Prostate gland (tissue), 2 donors: ENCODE measurements around the gene SYT2. TPM values are rescaled to one million over a fixed set of nuclear protein-coding genes. Genes with fewer than 3 reads are reported as not detected.
"Not testable (repeated sequence)": the region's sequence is repeated elsewhere in the genome, so short reads cannot be mapped to it uniquely, and the experiment has no call there.

ENCODE experiments used
- DNase-seq: peaks from one replicate; pipeline ENCODE4 v3.0.0-alpha.2; 2019; ENCODE audit warnings: low spot score
- H3K27ac ChIP-seq, 2 donors: fragments of 200-600 bp; sonication (generic); 2 replicates each; pipeline ENCODE4 v1.5.1; 2017 to 2019
- H3K27me3 ChIP-seq: fragments of 200-600 bp; sonication (generic); replicated peaks from 2 replicates; pipeline ENCODE4 v1.5.1; 2019; ENCODE audit not compliant: insufficient read depth
- H3K36me3 ChIP-seq, 2 donors: fragments of 200-600 bp; sonication (generic); 1 replicate in 1 of 2; 2 replicates in 1 of 2; pipeline versions ENCODE4 v1.5.1 to v1.8.1; 2017 to 2019
- H3K4me1 ChIP-seq: fragments of 200-600 bp; sonication (generic); replicated peaks from 2 replicates; pipeline ENCODE4 v1.5.1; 2019
- H3K4me3 ChIP-seq, 2 donors: fragments of 200-600 bp; sonication (generic); 2 replicates each; pipeline ENCODE4 v1.5.1; 2017 to 2019
- H3K9me3 ChIP-seq: fragments of 200-600 bp; sonication (generic); 2 replicates; pipeline ENCODE4 v1.5.1; 2017
- CTCF ChIP-seq, 4 experiments: fragments of 200-600 bp in 2 of 4; fragments of 450-650 bp in 2 of 4; sonication (generic) in 2 of 4; IDR thresholded peaks; 1 replicate in 3 of 4; 2 replicates in 1 of 4; pipeline ENCODE4 v1.5.1; 2016 to 2019; ENCODE audit warnings: antibody characterized with exemption in 4 of 4, mild to moderate bottlenecking in 2 of 4, moderate library complexity in 2 of 4
- POLR2A ChIP-seq: fragments of 450-650 bp; IDR thresholded peaks from one replicate; pipeline ENCODE4 v1.6.1; 2016; ENCODE audit warnings: antibody characterized with exemption, mild to moderate bottlenecking
- POLR2AphosphoS5 ChIP-seq: sonication (generic); formaldehyde crosslinking; IDR thresholded peaks from one replicate; pipeline ENCODE4 v1.6.1; 2017; ENCODE audit warnings: antibody characterized with exemption
- WGBS: methylation state at CpG from one replicate; pipeline ENCODE4 v1.1.5; 2018; 5-methylcytosine and 5-hydroxymethylcytosine counted together
- intact Hi-C: fragments of 100-400 bp; cut with DNase I; formaldehyde crosslinking; loops from one replicate; pipeline ENCODE4 v1.14.2; 2022
- total RNA-seq, 2 donors: library from RNA; depleted of rRNA; stranded (reverse); fragments of >200 nt; gene quantifications; one replicate each; pipeline ENCODE4 v1.1.0, GENCODE V29; 2016

SYT2 gene
- total RNA-seq, 2 donors from 2014 or later = 0.09 to 7.1 TPM

GRCh38 chr1:202553560-202554038 lies 156.7 kb downstream of the SYT2 start:
- no peaks in the 10 kb centered on the region for H3K36me3 ChIP-seq
- TF ChIP-seq POLR2AphosphoS5 (peak; percentile 35), POLR2A (no peak)
- H3K4me3 ChIP-seq = no peak overlapping the region
- H3K27ac ChIP-seq = peak overlapping the region; percentile 24 to 41
- H3K27me3 ChIP-seq = no peaks in the 10 kb centered on the region
- no peaks in the 10 kb centered on the region for H3K9me3 ChIP-seq
- H3K4me1 ChIP-seq = no peaks in the 10 kb centered on the region
- intact Hi-C loops = no loop called here
- DNase-seq = no peak
- 57% methylated on average over 3 of the region's 3 CpGs for WGBS

GRCh38 chr1:202553078-202553477 lies 157.2 kb downstream of the SYT2 start:
- WGBS = 67% methylated on average over 1 of the region's 1 CpG
- H3K36me3 ChIP-seq, H3K4me3 ChIP-seq, DNase-seq, intact Hi-C loops, H3K4me1 ChIP-seq, H3K9me3 ChIP-seq, H3K27me3 ChIP-seq: not testable (repeated sequence)
- peak overlapping the region; percentile 24 to 41 for H3K27ac ChIP-seq

GRCh38 chr1:202552615-202553014 lies 157.6 kb downstream of the SYT2 start:
- H3K4me3 ChIP-seq, H3K27me3 ChIP-seq, H3K4me1 ChIP-seq, DNase-seq, H3K36me3 ChIP-seq, H3K9me3 ChIP-seq, intact Hi-C loops: not testable (repeated sequence)
- H3K27ac ChIP-seq = peak overlapping the region in 1 of 2 donors; percentile 41

GRCh38 chr1:202551683-202552082 lies 158.6 kb downstream of the SYT2 start:
- H3K4me1 ChIP-seq = no peaks in the 10 kb centered on the region
- no peak overlapping the region for H3K27ac ChIP-seq
- no peaks in the 10 kb centered on the region for H3K9me3 ChIP-seq
- no peak for DNase-seq
- H3K36me3 ChIP-seq = no peaks in the 10 kb centered on the region
- intact Hi-C loops = no loop called here
- 52% methylated on average over 3 of the region's 3 CpGs for WGBS
- no peaks in the 10 kb centered on the region for H3K27me3 ChIP-seq
- no peak for TF ChIP-seq POLR2AphosphoS5
- H3K4me3 ChIP-seq = no peak overlapping the region

- H3K27ac ChIP-seq, H3K27me3 ChIP-seq, DNase-seq, intact Hi-C loops, H3K4me1 ChIP-seq, H3K4me3 ChIP-seq, H3K9me3 ChIP-seq, H3K36me3 ChIP-seq: not testable (repeated sequence)
- WGBS = 75% methylated on average over 1 of the region's 1 CpG
Observed at GRCh38 chr1:202550088-202550487, 160.2 kb downstream of the SYT2 start.

GRCh38 chr1:202547215-202547614 lies 163.0 kb downstream of the SYT2 start:
- TF ChIP-seq POLR2AphosphoS5 = no peak
- no peak for TF ChIP-seq CTCF (IDR thresholded peaks at IDR 0.05)
- TF ChIP-seq POLR2A = no peak
- Histone ChIP-seq H3K36me3 (no peaks in the 10 kb centered on the region), H3K9me3 (no peaks in the 10 kb centered on the region), H3K4me1 (no peaks in the 10 kb centered on the region), H3K4me3 (no peak overlapping the region), H3K27ac (no peak overlapping the region), H3K27me3 (no peaks in the 10 kb centered on the region)
- intact Hi-C loops = no loop called here
- no peak for DNase-seq

GRCh38 chr1:202546796-202547195 lies 163.5 kb downstream of the SYT2 start:
- H3K4me1 ChIP-seq, H3K27me3 ChIP-seq, H3K36me3 ChIP-seq, DNase-seq, intact Hi-C loops, H3K9me3 ChIP-seq, H3K4me3 ChIP-seq, H3K27ac ChIP-seq: not testable (repeated sequence)
- 74% methylated on average over 3 of the region's 3 CpGs for WGBS

- H3K4me1 ChIP-seq, DNase-seq, H3K27me3 ChIP-seq, H3K4me3 ChIP-seq, H3K9me3 ChIP-seq, intact Hi-C loops, H3K36me3 ChIP-seq: not testable (repeated sequence)
- H3K27ac ChIP-seq = peak overlapping the region in 1 of 2 donors; percentile 36
- 81% methylated on average over 3 of the region's 3 CpGs for WGBS
Observed at GRCh38 chr1:202546377-202546776, 163.9 kb downstream of the SYT2 start.

GRCh38 chr1:202545647-202546303 lies 164.5 kb downstream of the SYT2 start:
- H3K27ac ChIP-seq = peak overlapping the region in 1 of 2 donors; percentile 36
- H3K27me3 ChIP-seq, intact Hi-C loops, H3K4me3 ChIP-seq, H3K36me3 ChIP-seq, H3K9me3 ChIP-seq, H3K4me1 ChIP-seq, DNase-seq: not testable (repeated sequence)
- WGBS = 64% methylated on average over 3 of the region's 3 CpGs

GRCh38 chr1:202544766-202545449 lies 165.3 kb downstream of the SYT2 start:
- WGBS = 81% methylated on average over 6 of the region's 6 CpGs
- H3K36me3 ChIP-seq, H3K9me3 ChIP-seq, intact Hi-C loops, H3K4me1 ChIP-seq, H3K4me3 ChIP-seq, DNase-seq, H3K27me3 ChIP-seq: not testable (repeated sequence)
- peak overlapping the region in 1 of 2 donors; percentile 36 for H3K27ac ChIP-seq

- whole genome bisulfite sequencing = 71% methylated on average over 11 of the region's 11 CpGs
- DNase-seq, H3K9me3 ChIP-seq, H3K4me1 ChIP-seq, intact Hi-C loops, H3K36me3 ChIP-seq, H3K27me3 ChIP-seq: not testable (repeated sequence)
- Histone ChIP-seq H3K27ac (peak overlapping the region in 1 of 2 donors; percentile 51), H3K4me3 (peak overlapping the region in 1 of 2 donors; percentile 7)
Observed at GRCh38 chr1:202543537-202543936, 166.7 kb downstream of the SYT2 start.
